Keratinocyte (primary cell): ENCODE measurements around the gene HID1.

ENCODE experiments used
- CTCF ChIP-seq, 3 experiments: IDR thresholded peaks in 1 of 3; conservative IDR thresholded peaks in 1 of 3; optimal IDR thresholded peaks in 1 of 3; 2 replicates in 2 of 3; 3 replicates in 1 of 3; pipeline versions ENCODE3 to v1.5.1; 2011; ENCODE audit warnings: low read length in 3 of 3, mild to moderate bottlenecking in 3 of 3, moderate library complexity in 2 of 3, control low read depth in 1 of 3, inconsistent platforms in 1 of 3; ENCODE audit not compliant: insufficient read depth in 2 of 3; ENCODE audit errors: extremely low read depth in 1 of 3
- EZH2 ChIP-seq: IDR thresholded peaks from one replicate; pipeline ENCODE4 v1.6.1; 2012; ENCODE audit warnings: inconsistent platforms, mild to moderate bottlenecking, low read length, moderate library complexity

- TF ChIP-seq CTCF (optimal IDR thresholded peaks at IDR 0.05 in 1 of 3, IDR thresholded peaks at IDR 0.05 in 1 of 3, conservative IDR thresholded peaks at IDR 0.05 in 1 of 3; ENCODE audit: extremely low read depth in 1 of 3, insufficient read depth in 2 of 3, low read length in 3 of 3) (no peak), EZH2 (no peak)
Observed at GRCh38 chr17:74947041-74947754, 25.4 kb downstream of the HID1 start.
